SK-N-SH (cell line): ENCODE results near the gene TRIM62. TPM values are rescaled to one million over a fixed set of nuclear protein-coding genes. Genes with fewer than 3 reads are reported as not detected.
A peak's percentile ranks its signal among the peaks of the same experiment; 100 is the strongest.

Source experiments
- CHD2 ChIP-seq: fragments of 150-350 bp; IDR thresholded peaks from 2 replicates; pipeline ENCODE4 v1.6.1; 2018; ENCODE audit warnings: low read length; ENCODE audit not compliant: partially characterized antibody
- ELF1 ChIP-seq: IDR thresholded peaks from 2 replicates; pipeline ENCODE4 v1.4.0; 2012
- EP300 ChIP-seq, 2 experiments: IDR thresholded peaks; 2 replicates each; pipeline versions ENCODE4 v1.4.0 to v1.6.1; 2012; ENCODE audit warnings: borderline replicate concordance in 1 of 2, low read depth in 1 of 2, low read length in 1 of 2
- EZH2phosphoT487 ChIP-seq: fragments of 200-600 bp; sonication (generic); IDR thresholded peaks from 2 replicates; pipeline ENCODE4 v1.6.1; 2017; ENCODE audit warnings: low read depth, mixed run types, mild to moderate bottlenecking, antibody characterized with exemption, moderate library complexity, borderline replicate concordance
- FOSL2 ChIP-seq: IDR thresholded peaks from 2 replicates; pipeline ENCODE4 v1.4.0; 2012; ENCODE audit warnings: low read depth, mild to moderate bottlenecking, moderate library complexity, borderline replicate concordance
- FOXJ3 ChIP-seq: sonication (generic); formaldehyde crosslinking; IDR thresholded peaks from 2 replicates; pipeline ENCODE4 v1.5.1; 2020; ENCODE audit warnings: mild to moderate bottlenecking, missing genetic modification reagents
- FOXM1 ChIP-seq: IDR thresholded peaks from 2 replicates; pipeline ENCODE4 v1.4.0; 2012; ENCODE audit warnings: low read depth, mild to moderate bottlenecking
- IRF3 ChIP-seq: fragments of 150-350 bp; IDR thresholded peaks from 2 replicates; pipeline ENCODE4 v1.6.1; 2016; ENCODE audit warnings: mild to moderate bottlenecking, low read depth, low read length
- JUND ChIP-seq: IDR thresholded peaks from 2 replicates; pipeline ENCODE4 v1.4.0; 2012
- MEF2A ChIP-seq: IDR thresholded peaks from 2 replicates; pipeline ENCODE4 v1.4.0; 2012; ENCODE audit warnings: low read depth, borderline replicate concordance
- MXI1 ChIP-seq: IDR thresholded peaks from 2 replicates; pipeline ENCODE4 v1.6.1; 2012; ENCODE audit warnings: mild to moderate bottlenecking, low read depth, low read length, improper control_type of control experiment
- NFIC ChIP-seq: IDR thresholded peaks from 2 replicates; pipeline ENCODE4 v1.4.0; 2012; ENCODE audit warnings: borderline replicate concordance
- NRF1 ChIP-seq: IDR thresholded peaks from 2 replicates; pipeline ENCODE4 v1.6.1; 2012; ENCODE audit warnings: low read depth, mild to moderate bottlenecking, low read length
- POLR2AphosphoS5 ChIP-seq: IDR thresholded peaks from 2 replicates; pipeline ENCODE4 v1.6.1; 2012; ENCODE audit warnings: low read depth, low read length
- RFX5 ChIP-seq: IDR thresholded peaks from 2 replicates; pipeline ENCODE4 v1.6.1; 2012; ENCODE audit warnings: mild to moderate bottlenecking, improper control_type of control experiment, low read length
- TAF1 ChIP-seq: IDR thresholded peaks from 2 replicates; pipeline ENCODE4 v1.6.1; 2012; ENCODE audit warnings: low read depth, mild to moderate bottlenecking, low read length, moderate library complexity, borderline replicate concordance
- TCF12 ChIP-seq: IDR thresholded peaks from 2 replicates; pipeline ENCODE4 v1.4.0; 2012
- TEAD4 ChIP-seq: IDR thresholded peaks from 2 replicates; pipeline ENCODE4 v1.4.0; 2012; ENCODE audit warnings: mild to moderate bottlenecking, borderline replicate concordance; ENCODE audit not compliant: insufficient read depth
- YY1 ChIP-seq: IDR thresholded peaks from 2 replicates; pipeline ENCODE4 v1.4.0; 2012; ENCODE audit warnings: low read depth, mild to moderate bottlenecking
- polyA plus RNA-seq, 3 experiments: library from polyadenylated mRNA; depleted of rRNA; stranded (reverse); fragments of >200 nt; gene quantifications; 2 replicates each; pipeline ENCODE4 v1.2.3, GENCODE V29; 2012
- TF ChIP-seq, protein P1 (sequence below): IDR thresholded peaks from 2 replicates; pipeline ENCODE4 v1.6.1; 2012; ENCODE audit warnings: mild to moderate bottlenecking, low read depth, low read length, moderate library complexity
- TF ChIP-seq, protein P2 (sequence below): IDR thresholded peaks from 2 replicates; pipeline ENCODE4 v1.4.0; 2012; ENCODE audit warnings: low read depth
- TF ChIP-seq, protein P3 (sequence below): fragments of 200-600 bp; sonication (generic); IDR thresholded peaks from 2 replicates; pipeline ENCODE4 v1.6.1; 2017; ENCODE audit warnings: antibody characterized with exemption, mild to moderate bottlenecking, moderate library complexity
- TF ChIP-seq, protein P4 (sequence below): IDR thresholded peaks from 2 replicates; pipeline ENCODE4; 2012
- TF ChIP-seq, protein P5 (sequence below): IDR thresholded peaks from 2 replicates; pipeline ENCODE4 v1.4.0; 2012; ENCODE audit warnings: low read depth, borderline replicate concordance

TRIM62 gene
- polyA plus RNA-seq, 1 of the 3 experiments (the other 2 are of a cell fraction) = 4.4 TPM

GRCh38 chr1:33127001-33127823, 54.6 kb downstream of the TRIM62 start (continued):
- TF ChIP-seq, protein P1, sequence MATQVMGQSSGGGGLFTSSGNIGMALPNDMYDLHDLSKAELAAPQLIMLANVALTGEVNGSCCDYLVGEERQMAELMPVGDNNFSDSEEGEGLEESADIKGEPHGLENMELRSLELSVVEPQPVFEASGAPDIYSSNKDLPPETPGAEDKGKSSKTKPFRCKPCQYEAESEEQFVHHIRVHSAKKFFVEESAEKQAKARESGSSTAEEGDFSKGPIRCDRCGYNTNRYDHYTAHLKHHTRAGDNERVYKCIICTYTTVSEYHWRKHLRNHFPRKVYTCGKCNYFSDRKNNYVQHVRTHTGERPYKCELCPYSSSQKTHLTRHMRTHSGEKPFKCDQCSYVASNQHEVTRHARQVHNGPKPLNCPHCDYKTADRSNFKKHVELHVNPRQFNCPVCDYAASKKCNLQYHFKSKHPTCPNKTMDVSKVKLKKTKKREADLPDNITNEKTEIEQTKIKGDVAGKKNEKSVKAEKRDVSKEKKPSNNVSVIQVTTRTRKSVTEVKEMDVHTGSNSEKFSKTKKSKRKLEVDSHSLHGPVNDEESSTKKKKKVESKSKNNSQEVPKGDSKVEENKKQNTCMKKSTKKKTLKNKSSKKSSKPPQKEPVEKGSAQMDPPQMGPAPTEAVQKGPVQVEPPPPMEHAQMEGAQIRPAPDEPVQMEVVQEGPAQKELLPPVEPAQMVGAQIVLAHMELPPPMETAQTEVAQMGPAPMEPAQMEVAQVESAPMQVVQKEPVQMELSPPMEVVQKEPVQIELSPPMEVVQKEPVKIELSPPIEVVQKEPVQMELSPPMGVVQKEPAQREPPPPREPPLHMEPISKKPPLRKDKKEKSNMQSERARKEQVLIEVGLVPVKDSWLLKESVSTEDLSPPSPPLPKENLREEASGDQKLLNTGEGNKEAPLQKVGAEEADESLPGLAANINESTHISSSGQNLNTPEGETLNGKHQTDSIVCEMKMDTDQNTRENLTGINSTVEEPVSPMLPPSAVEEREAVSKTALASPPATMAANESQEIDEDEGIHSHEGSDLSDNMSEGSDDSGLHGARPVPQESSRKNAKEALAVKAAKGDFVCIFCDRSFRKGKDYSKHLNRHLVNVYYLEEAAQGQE = peak; percentile 67
- peak; percentile 97 for TF ChIP-seq TAF1
- no peak for TF ChIP-seq FOXM1
- TF ChIP-seq, protein P2, sequence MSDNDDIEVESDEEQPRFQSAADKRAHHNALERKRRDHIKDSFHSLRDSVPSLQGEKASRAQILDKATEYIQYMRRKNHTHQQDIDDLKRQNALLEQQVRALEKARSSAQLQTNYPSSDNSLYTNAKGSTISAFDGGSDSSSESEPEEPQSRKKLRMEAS = peak; percentile 99
- TF ChIP-seq FOXJ3 = no peak
- TF ChIP-seq, protein P3, sequence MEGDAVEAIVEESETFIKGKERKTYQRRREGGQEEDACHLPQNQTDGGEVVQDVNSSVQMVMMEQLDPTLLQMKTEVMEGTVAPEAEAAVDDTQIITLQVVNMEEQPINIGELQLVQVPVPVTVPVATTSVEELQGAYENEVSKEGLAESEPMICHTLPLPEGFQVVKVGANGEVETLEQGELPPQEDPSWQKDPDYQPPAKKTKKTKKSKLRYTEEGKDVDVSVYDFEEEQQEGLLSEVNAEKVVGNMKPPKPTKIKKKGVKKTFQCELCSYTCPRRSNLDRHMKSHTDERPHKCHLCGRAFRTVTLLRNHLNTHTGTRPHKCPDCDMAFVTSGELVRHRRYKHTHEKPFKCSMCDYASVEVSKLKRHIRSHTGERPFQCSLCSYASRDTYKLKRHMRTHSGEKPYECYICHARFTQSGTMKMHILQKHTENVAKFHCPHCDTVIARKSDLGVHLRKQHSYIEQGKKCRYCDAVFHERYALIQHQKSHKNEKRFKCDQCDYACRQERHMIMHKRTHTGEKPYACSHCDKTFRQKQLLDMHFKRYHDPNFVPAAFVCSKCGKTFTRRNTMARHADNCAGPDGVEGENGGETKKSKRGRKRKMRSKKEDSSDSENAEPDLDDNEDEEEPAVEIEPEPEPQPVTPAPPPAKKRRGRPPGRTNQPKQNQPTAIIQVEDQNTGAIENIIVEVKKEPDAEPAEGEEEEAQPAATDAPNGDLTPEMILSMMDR = peak; percentile 95
- no peak for TF ChIP-seq TEAD4
- TF ChIP-seq, protein P4, sequence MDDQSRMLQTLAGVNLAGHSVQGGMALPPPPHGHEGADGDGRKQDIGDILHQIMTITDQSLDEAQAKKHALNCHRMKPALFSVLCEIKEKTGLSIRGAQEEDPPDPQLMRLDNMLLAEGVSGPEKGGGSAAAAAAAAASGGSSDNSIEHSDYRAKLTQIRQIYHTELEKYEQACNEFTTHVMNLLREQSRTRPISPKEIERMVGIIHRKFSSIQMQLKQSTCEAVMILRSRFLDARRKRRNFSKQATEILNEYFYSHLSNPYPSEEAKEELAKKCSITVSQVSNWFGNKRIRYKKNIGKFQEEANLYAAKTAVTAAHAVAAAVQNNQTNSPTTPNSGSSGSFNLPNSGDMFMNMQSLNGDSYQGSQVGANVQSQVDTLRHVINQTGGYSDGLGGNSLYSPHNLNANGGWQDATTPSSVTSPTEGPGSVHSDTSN = peak; percentile 95
- TF ChIP-seq RFX5 = peak; percentile 82
- TF ChIP-seq NFIC = peak; percentile 50; the same call in 1 of the 2 replicates
- peak; percentile 32; the same call in 1 of the 2 replicates for TF ChIP-seq MXI1
- peak; percentile 98 for TF ChIP-seq ELF1
- no peak for TF ChIP-seq EZH2phosphoT487
- TF ChIP-seq JUND = 0 out of 2 replicates have a peak, but pooled peaks have one; percentile 4
- TF ChIP-seq, protein P5, sequence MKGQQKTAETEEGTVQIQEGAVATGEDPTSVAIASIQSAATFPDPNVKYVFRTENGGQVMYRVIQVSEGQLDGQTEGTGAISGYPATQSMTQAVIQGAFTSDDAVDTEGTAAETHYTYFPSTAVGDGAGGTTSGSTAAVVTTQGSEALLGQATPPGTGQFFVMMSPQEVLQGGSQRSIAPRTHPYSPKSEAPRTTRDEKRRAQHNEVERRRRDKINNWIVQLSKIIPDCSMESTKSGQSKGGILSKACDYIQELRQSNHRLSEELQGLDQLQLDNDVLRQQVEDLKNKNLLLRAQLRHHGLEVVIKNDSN = no peak
- TF ChIP-seq YY1 = peak; percentile 83
- peak; percentile 24 to 58; a peak in 1 of 4 replicates for TF ChIP-seq EP300 (IDR thresholded peaks at IDR 0.05; ENCODE audit: borderline replicate concordance in 1 of 2, low read depth in 1 of 2, low read length in 1 of 2)
- peak; percentile 97 for TF ChIP-seq POLR2AphosphoS5
- no peak for TF ChIP-seq MEF2A
- TF ChIP-seq CHD2 = peak; percentile 88
- peak; percentile 45 for TF ChIP-seq IRF3
- no peak; the same call in 1 of the 2 replicates for TF ChIP-seq FOSL2
- TF ChIP-seq TCF12 = peak; percentile 40; the same call in 1 of the 2 replicates
- TF ChIP-seq NRF1 = peak; percentile 43
